Caco-2 (cell line): ENCODE measurements around the gene ZC3H4. TPM values are rescaled to one million over a fixed set of nuclear protein-coding genes. Genes with fewer than 3 reads are reported as not detected.

Experiments used
- BruUV-seq: library from RNA; stranded (reverse); fragments of 400-500 nt; replicated peaks from 2 replicates; lab custom pipeline; 2021; lab: Mats Ljungman, UMichigan
- CTCF ChIA-PET: fragments of 300-600 bp; sonication (Branson Sonifier 250); formaldehyde crosslinking; loops from one replicate; lab custom pipeline; 2022; ENCODE audit warnings: antibody characterized with exemption; lab: Charles Lee
- POLR2A ChIA-PET: fragments of 300-600 bp; sonication (Branson Sonifier 250); formaldehyde crosslinking; loops from one replicate; lab custom pipeline; 2022; ENCODE audit warnings: antibody characterized with exemption; lab: Charles Lee
- DNase-seq, 2 experiments: peaks; one replicate each; pipeline versions ENCODE4 v3.0.0 to v3.0.0-alpha.2; 2020 to 2022
- H3K27me3 ChIP-seq: replicated peaks from 2 replicates; pipeline ENCODE4 v1.6.0; 2011; ENCODE audit warnings: low read length; ENCODE audit not compliant: control insufficient read depth, insufficient read depth
- H3K36me3 ChIP-seq: 2 replicates; pipeline ENCODE4 v1.5.1; 2011; ENCODE audit warnings: low read length; ENCODE audit not compliant: control insufficient read depth, insufficient read depth
- H3K4me1 ChIP-seq: fragments of 250-450 bp; sonication (Bioruptor Pico); 2 replicates; pipeline ENCODE4 v1.5.1; 2020; ENCODE audit warnings: mild to moderate bottlenecking
- H3K4me3 ChIP-seq: 2 replicates; pipeline ENCODE4 v1.5.1; 2011; ENCODE audit warnings: low read depth, mild to moderate bottlenecking, control low read depth, low read length
- H3K9me3 ChIP-seq: fragments of 250-450 bp; sonication (Bioruptor Pico); 2 replicates; pipeline ENCODE4 v1.5.1; 2020; ENCODE audit warnings: mild to moderate bottlenecking, moderate library complexity
- H3K27ac Mint-ChIP-seq: one replicate; pipeline ENCODE4 v1.8.0; 2022; ENCODE audit warnings: mixed read lengths; ENCODE audit not compliant: unreplicated experiment
- H3K27me3 Mint-ChIP-seq: one replicate; pipeline ENCODE4 v1.8.0; 2022; ENCODE audit warnings: mixed read lengths; ENCODE audit not compliant: insufficient read depth, unreplicated experiment
- H3K36me3 Mint-ChIP-seq: one replicate; pipeline ENCODE4 v1.8.0; 2022; ENCODE audit warnings: mild to moderate bottlenecking, mixed read lengths; ENCODE audit not compliant: insufficient read depth, unreplicated experiment
- H3K4me1 Mint-ChIP-seq: one replicate; pipeline ENCODE4 v1.8.0; 2022; ENCODE audit warnings: low read depth, mixed read lengths; ENCODE audit not compliant: unreplicated experiment
- H3K4me3 Mint-ChIP-seq: one replicate; pipeline ENCODE4 v1.8.0; 2022; ENCODE audit warnings: mild to moderate bottlenecking, moderate library complexity, mixed read lengths; ENCODE audit not compliant: unreplicated experiment
- H3K9me3 Mint-ChIP-seq: one replicate; pipeline ENCODE4 v1.8.0; 2022; ENCODE audit warnings: mixed read lengths; ENCODE audit not compliant: unreplicated experiment
- CTCF ChIP-seq, 2 experiments: fragments of 200-600 bp in 1 of 2; IDR thresholded peaks; 1 replicate in 1 of 2; 2 replicates in 1 of 2; pipeline versions ENCODE4 v1.5.1 to v1.8.0; 2011 to 2022; ENCODE audit warnings: antibody characterized with exemption in 1 of 2, control low read depth in 1 of 2, inconsistent platforms in 1 of 2, low read depth in 1 of 2, low read length in 1 of 2, mild to moderate bottlenecking in 1 of 2, moderate library complexity in 1 of 2; ENCODE audit not compliant: insufficient read depth in 1 of 2, severe bottlenecking in 1 of 2, unreplicated experiment in 1 of 2
- intact Hi-C: fragments of 100-400 bp; cut with micrococcal nuclease; formaldehyde crosslinking; loops from one replicate; pipeline ENCODE4 v1.10.0; 2022; ENCODE audit not compliant: unreplicated experiment
- total RNA-seq: library from RNA; stranded (reverse); gene quantifications from 2 replicates; pipeline ENCODE4 v1.2.3, GENCODE V29; 2022

The ZC3H4 gene
- total RNA-seq, 1 experiment from 2014 or later: 70.3 TPM

- intact Hi-C loops: no loop called here
- no TSS peak for BruUV-seq
- no peak for DNase-seq
- peaks cover 10% of the 10 kb centered on the region for H3K36me3 Mint-ChIP-seq
- H3K9me3 Mint-ChIP-seq: no peaks in the 10 kb centered on the region
- no peaks in the 10 kb centered on the region for H3K36me3 ChIP-seq
- POLR2A ChIA-PET: no interaction called here
- H3K4me1 Mint-ChIP-seq: no peaks in the 10 kb centered on the region
- no peak overlapping the region for H3K27ac Mint-ChIP-seq
- H3K4me1 ChIP-seq: peaks cover 8% of the 10 kb centered on the region; the same call in 1 of the 2 replicates
- H3K4me3 ChIP-seq: no peak overlapping the region
- H3K4me3 Mint-ChIP-seq: no peak overlapping the region
- TF ChIP-seq CTCF (IDR thresholded peaks at IDR 0.05; ENCODE audit: insufficient read depth in 1 of 2, low read depth in 1 of 2, low read length in 1 of 2, severe bottlenecking in 1 of 2, unreplicated experiment in 1 of 2): no peak
- H3K27me3 Mint-ChIP-seq: peaks cover 9% of the 10 kb centered on the region
- H3K9me3 ChIP-seq: no peaks in the 10 kb centered on the region
- peaks cover 1% of the 10 kb centered on the region for H3K27me3 ChIP-seq
- CTCF ChIA-PET: interaction anchor here (0.7 kb wide), 1 partner anchor 49 kb away, joined by 3 read pairs; no protein-coding TSS in a partner anchor
These were observed 89.1 kb downstream of the ZC3H4 start for GRCh38 chr19:47024502-47024901.

GRCh38 chr19:47023448-47023794 is 90.2 kb downstream of the ZC3H4 start:
- H3K27ac Mint-ChIP-seq: no peak overlapping the region
- H3K36me3 Mint-ChIP-seq: peaks cover 10% of the 10 kb centered on the region

More at GRCh38 chr19:47023448-47023794, 90.2 kb downstream of the ZC3H4 start:
- Mint-ChIP-seq H3K9me3 (no peaks in the 10 kb centered on the region), H3K4me1 (no peaks in the 10 kb centered on the region), H3K27me3 (peaks cover 9% of the 10 kb centered on the region), H3K4me3 (peak overlapping the region; percentile 38)
- CTCF ChIA-PET: interaction anchor here (1.0 kb wide), 1 partner anchor 10 kb away, joined by 4 read pairs; no protein-coding TSS in a partner anchor
- TF ChIP-seq CTCF (IDR thresholded peaks at IDR 0.05; ENCODE audit: insufficient read depth in 1 of 2, low read depth in 1 of 2, low read length in 1 of 2, severe bottlenecking in 1 of 2, unreplicated experiment in 1 of 2): no peak
- Histone ChIP-seq H3K36me3 (no peaks in the 10 kb centered on the region), H3K27me3 (peaks cover 1% of the 10 kb centered on the region), H3K4me3 (no peak overlapping the region), H3K9me3 (no peaks in the 10 kb centered on the region), H3K4me1 (peaks cover 8% of the 10 kb centered on the region; the same call in 1 of the 2 replicates)
- no peak for DNase-seq
- POLR2A ChIA-PET: no interaction called here
- intact Hi-C loops: no loop called here
- BruUV-seq: no TSS peak
